Left hindlimb (tissue), 1 donor: ENCODE data around the gene OTUB2.

Source experiments
- DNase-seq: peaks from one replicate; pipeline ENCODE4 v3.0.0-alpha.2; 2018

OTUB2 gene

GRCh38 chr14:94021416-94022157, 4.6 kb upstream of the OTUB2 start:
- DNase-seq = peak; percentile 27

- no peak for DNase-seq
These were observed 3.4 kb upstream of the OTUB2 start for GRCh38 chr14:94022532-94023411.

GRCh38 chr14:94024549-94024948, 1.6 kb upstream of the OTUB2 start:
- no peak for DNase-seq

- no peak for DNase-seq
These were observed 420 bp upstream of the OTUB2 start for GRCh38 chr14:94025720-94026119.

GRCh38 chr14:94026889-94027469, 839 bp downstream of the OTUB2 start:
- no peak for DNase-seq

GRCh38 chr14:94027566-94028449, 1.7 kb downstream of the OTUB2 start:
- no peak for DNase-seq

GRCh38 chr14:94028450-94028826, 2.3 kb downstream of the OTUB2 start:
- no peak for DNase-seq

- DNase-seq = no peak
These were observed 3.1 kb downstream of the OTUB2 start for GRCh38 chr14:94029265-94029664.

- DNase-seq = no peak
These were observed 3.6 kb downstream of the OTUB2 start for GRCh38 chr14:94029671-94030203.

- DNase-seq = no peak
These were observed 4.4 kb downstream of the OTUB2 start for GRCh38 chr14:94030571-94030970.

- no peak for DNase-seq
These were observed 5.2 kb downstream of the OTUB2 start for GRCh38 chr14:94031161-94031882.

- DNase-seq = no peak
These were observed 5.7 kb downstream of the OTUB2 start for GRCh38 chr14:94031883-94032279.

GRCh38 chr14:94034886-94035285, 8.7 kb downstream of the OTUB2 start:
- DNase-seq = no peak

GRCh38 chr14:94036313-94037167, 10.4 kb downstream of the OTUB2 start:
- peak; percentile 51 for DNase-seq

- no peak for DNase-seq
These were observed 11.8 kb downstream of the OTUB2 start for GRCh38 chr14:94037954-94038353.

- DNase-seq = no peak
These were observed 12.4 kb downstream of the OTUB2 start for GRCh38 chr14:94038510-94038909.

GRCh38 chr14:94038921-94039629, 12.9 kb downstream of the OTUB2 start:
- DNase-seq = no peak

GRCh38 chr14:94040247-94040646, 14.1 kb downstream of the OTUB2 start:
- DNase-seq = no peak

GRCh38 chr14:94040796-94041195, 14.7 kb downstream of the OTUB2 start:
- DNase-seq = no peak
